SJSA1 (cell line): ENCODE results near the gene PAK1. TPM values are rescaled to one million over a fixed set of nuclear protein-coding genes. Genes with fewer than 3 reads are reported as not detected.

Source experiments
- DNase-seq, 2 experiments: peaks; one replicate each; pipeline ENCODE4 v3.0.0-alpha.2; 2015 to 2020; ENCODE audit warnings: low spot score in 2 of 2, low read depth in 1 of 2
- H3K27ac ChIP-seq: fragments of 250-450 bp; sonication (Bioruptor Pico); 2 replicates; pipeline ENCODE4 v1.5.1; 2020; ENCODE audit warnings: mild to moderate bottlenecking, moderate library complexity
- H3K27me3 ChIP-seq: fragments of 250-450 bp; sonication (Bioruptor Pico); replicated peaks from 2 replicates; pipeline ENCODE4 v1.5.1; 2020; ENCODE audit warnings: mild to moderate bottlenecking, moderate library complexity
- H3K36me3 ChIP-seq: fragments of 250-450 bp; sonication (Bioruptor Pico); 2 replicates; pipeline ENCODE4 v1.5.1; 2020; ENCODE audit warnings: mild to moderate bottlenecking
- H3K4me1 ChIP-seq: fragments of 250-450 bp; sonication (Bioruptor Pico); replicated peaks from 2 replicates; pipeline ENCODE4 v1.6.1; 2021; ENCODE audit warnings: mild to moderate bottlenecking
- H3K4me3 ChIP-seq: fragments of 250-450 bp; sonication (Bioruptor Pico); 2 replicates; pipeline ENCODE4 v1.5.1; 2020; ENCODE audit warnings: mild to moderate bottlenecking
- H3K9me3 ChIP-seq: fragments of 250-450 bp; sonication (Bioruptor Pico); replicated peaks from 2 replicates; pipeline ENCODE4 v1.5.1; 2020; ENCODE audit warnings: mild to moderate bottlenecking
- total RNA-seq: library from RNA; depleted of rRNA; stranded (reverse); fragments of >200 nt; shearing (Covaris generic); gene quantifications from 2 replicates; pipeline ENCODE4 v1.2.3, GENCODE V29; 2014; rRNA removed

Gene PAK1
- total RNA-seq = 14.4 and 15.9 TPM in 2 replicates

DNA sequence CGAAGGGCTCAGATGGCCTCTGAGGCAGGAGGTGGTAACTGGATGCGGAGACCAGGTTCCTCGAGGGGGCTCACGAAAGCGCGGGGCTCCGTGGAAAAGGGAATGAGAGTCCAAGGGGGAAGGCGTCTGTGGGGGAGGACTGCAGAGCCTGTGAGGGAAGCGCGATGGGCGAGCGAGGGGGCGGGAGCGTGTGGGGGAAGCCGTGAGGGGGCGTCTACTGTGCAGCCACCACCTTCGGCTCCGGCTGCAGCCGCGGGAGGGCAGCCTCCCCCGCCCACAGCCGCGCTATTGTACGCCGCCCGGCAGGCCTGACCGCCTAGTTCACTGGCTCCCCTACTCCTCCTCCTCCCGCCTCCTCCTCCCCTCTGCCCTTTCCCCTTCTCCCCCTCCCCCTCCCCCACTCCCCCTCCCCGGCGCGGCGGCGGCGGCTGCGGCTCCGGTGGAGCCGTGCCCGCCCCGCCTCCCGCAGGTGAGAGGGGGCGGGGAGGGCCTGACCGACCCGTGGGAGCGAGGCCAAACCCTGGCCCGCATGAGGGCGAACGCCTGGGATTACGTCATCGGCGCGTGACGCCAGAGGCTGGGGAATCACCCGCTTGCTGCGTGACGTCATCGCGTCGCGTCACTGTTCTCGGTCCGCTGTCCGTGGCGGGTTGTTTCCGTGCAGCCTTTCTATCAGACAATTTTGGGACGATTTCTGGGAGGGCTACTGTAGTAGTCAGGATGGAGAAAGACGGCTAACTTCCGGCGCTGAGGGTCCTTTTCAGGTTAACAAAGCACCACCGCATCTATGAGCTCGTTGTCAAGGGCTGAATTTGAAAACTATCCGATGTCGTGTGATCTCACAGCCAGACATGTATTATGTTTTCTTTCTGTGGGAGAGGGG lies at the start of gene PAK1:
PAK1 (minus strand) TSS at position 294 of the 883 bp plus-strand sequence. CDS start 81,574 bp downstream, outside the sequence.
- Histone ChIP-seq H3K4me3 (peak within 1 kb of the TSS; percentile 34), H3K36me3 (no peaks in the 10 kb centered on the region), H3K27me3 (no peaks in the 10 kb centered on the region), H3K9me3 (no peaks in the 10 kb centered on the region), H3K4me1 (no peaks in the 10 kb centered on the region), H3K27ac (no peak within 1 kb of the TSS)
- peak; percentile 12 to 59 for DNase-seq

DNA sequence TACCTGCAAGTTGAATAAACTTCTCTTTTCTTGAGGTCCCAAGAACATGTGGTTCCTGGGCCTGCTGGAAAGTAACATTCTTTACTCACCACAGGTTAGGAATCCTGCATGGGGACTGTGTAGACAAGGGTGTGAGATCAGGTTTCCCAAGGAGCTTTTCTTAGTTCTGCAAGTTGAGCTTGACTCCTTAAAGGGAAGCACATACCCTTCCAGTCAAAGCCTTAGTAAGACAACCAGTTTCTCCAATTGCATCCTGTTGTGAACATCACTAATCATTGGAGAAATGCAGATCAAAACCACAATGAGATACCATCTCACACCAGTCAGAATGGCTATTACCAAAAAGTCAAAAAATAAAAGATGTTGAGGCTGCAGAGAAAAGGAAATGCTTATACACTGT lies 48.3 kb upstream of the PAK1 start:
- Histone ChIP-seq H3K27ac (no peak overlapping the region), H3K36me3 (no peaks in the 10 kb centered on the region), H3K27me3 (no peaks in the 10 kb centered on the region), H3K4me3 (no peak overlapping the region), H3K9me3 (no peaks in the 10 kb centered on the region), H3K4me1 (no peaks in the 10 kb centered on the region)
- DNase-seq = no peak

DNA sequence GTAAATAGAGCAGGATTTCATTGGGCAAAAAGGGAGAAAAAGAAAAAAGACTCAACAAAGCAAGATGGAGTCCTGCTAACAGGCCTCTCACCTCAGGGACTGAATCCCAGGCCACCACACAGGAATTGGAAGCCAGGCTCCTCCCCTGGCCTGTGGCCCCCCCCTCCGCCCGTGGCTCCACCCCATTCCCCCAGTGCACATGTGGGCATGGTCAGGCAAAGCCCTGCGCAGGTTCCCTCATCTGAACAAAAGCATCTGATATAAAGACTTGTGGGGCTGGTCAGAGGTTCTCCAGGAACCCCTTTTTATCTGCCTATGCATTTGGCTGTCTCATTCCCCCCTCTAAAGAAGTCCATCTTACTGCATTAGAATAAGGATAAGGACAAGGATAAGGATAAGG lies 46.0 kb upstream of the PAK1 start:
- Histone ChIP-seq H3K9me3 (no peaks in the 10 kb centered on the region), H3K27me3 (no peaks in the 10 kb centered on the region), H3K4me3 (no peak overlapping the region), H3K4me1 (no peaks in the 10 kb centered on the region), H3K36me3 (no peaks in the 10 kb centered on the region), H3K27ac (no peak overlapping the region)
- DNase-seq = no peak

DNA sequence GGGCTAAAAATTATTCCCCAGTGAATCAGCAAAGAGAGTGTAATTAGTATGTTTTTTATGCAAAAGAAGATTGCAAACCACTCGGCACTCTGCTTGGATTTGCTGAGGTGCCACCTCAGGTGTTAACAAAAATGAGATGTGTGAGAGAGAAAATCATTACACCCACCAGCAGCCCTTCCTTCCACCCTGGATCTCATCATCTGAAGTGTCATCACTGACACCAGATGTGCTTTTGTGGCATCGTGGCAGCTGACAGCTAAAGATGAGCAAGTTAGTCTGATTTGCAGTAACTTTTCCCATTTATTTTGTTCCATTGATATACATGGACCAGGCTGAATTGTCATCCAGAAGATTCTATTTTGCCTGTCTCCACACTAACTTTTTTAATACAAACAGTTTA lies 44.6 kb upstream of the PAK1 start:
- H3K9me3 ChIP-seq = no peaks in the 10 kb centered on the region
- no peaks in the 10 kb centered on the region for H3K4me1 ChIP-seq
- no peak overlapping the region for H3K4me3 ChIP-seq
- no peaks in the 10 kb centered on the region for H3K36me3 ChIP-seq
- no peak overlapping the region for H3K27ac ChIP-seq
- no peaks in the 10 kb centered on the region for H3K27me3 ChIP-seq
- no peak for DNase-seq

GRCh38 chr11:77517753-77518152 lies 43.9 kb upstream of the PAK1 start:
- Histone ChIP-seq H3K4me1 (no peaks in the 10 kb centered on the region), H3K4me3 (no peak overlapping the region), H3K9me3 (no peaks in the 10 kb centered on the region), H3K36me3 (no peaks in the 10 kb centered on the region), H3K27ac (no peak overlapping the region), H3K27me3 (no peaks in the 10 kb centered on the region)
- DNase-seq = no peak

DNA sequence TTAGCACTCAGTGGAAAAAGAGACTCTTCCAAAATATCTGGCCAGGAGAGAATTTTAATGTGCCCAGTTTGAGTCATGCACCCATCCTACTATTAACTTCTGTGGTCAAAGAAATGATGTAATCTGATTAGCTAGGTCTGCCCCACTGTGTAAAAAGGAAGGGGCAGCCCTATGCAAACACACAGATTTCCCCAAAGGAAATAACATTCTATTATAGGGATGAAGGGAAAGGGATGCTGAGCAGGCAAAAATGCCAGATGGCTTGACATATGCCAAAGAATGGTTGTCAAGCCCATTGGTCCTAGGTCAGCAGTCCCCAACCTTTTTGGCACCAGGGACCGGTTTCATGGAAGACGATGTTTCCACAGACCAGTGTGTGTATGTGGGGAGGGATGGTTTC lies 43.3 kb upstream of the PAK1 start:
- H3K27me3 ChIP-seq = no peaks in the 10 kb centered on the region
- no peaks in the 10 kb centered on the region for H3K4me1 ChIP-seq
- no peaks in the 10 kb centered on the region for H3K36me3 ChIP-seq
- DNase-seq = no peak
- H3K27ac ChIP-seq = no peak overlapping the region
- no peaks in the 10 kb centered on the region for H3K9me3 ChIP-seq
- H3K4me3 ChIP-seq = no peak overlapping the region

GRCh38 chr11:77515483-77515882 lies 41.6 kb upstream of the PAK1 start:
- H3K4me1 ChIP-seq = no peaks in the 10 kb centered on the region
- H3K27ac ChIP-seq = no peak overlapping the region
- no peaks in the 10 kb centered on the region for H3K27me3 ChIP-seq
- no peak for DNase-seq
- H3K9me3 ChIP-seq = no peaks in the 10 kb centered on the region
- H3K4me3 ChIP-seq = no peak overlapping the region
- H3K36me3 ChIP-seq = no peaks in the 10 kb centered on the region

DNA sequence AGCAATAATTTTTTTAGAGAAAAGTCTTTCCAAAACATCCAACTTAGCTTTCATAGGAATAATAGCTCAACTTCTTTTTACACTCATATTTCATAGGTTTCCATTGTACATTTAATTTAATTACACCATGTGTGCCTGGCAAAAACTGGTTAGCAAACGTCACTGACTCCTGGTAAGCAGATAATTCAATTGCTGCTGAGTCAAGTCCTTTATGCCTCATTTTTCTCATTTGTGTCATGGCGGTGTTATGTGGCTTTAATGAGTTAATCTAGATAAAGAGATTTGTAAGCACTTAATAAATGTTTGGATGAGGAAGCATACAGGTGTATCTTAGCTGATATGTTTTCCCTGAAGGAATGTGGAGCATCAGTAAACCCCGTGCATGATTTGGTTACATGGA lies 41.2 kb upstream of the PAK1 start:
- no peaks in the 10 kb centered on the region for H3K36me3 ChIP-seq
- H3K9me3 ChIP-seq = no peaks in the 10 kb centered on the region
- no peak overlapping the region for H3K4me3 ChIP-seq
- no peak for DNase-seq
- H3K4me1 ChIP-seq = no peaks in the 10 kb centered on the region
- no peak overlapping the region for H3K27ac ChIP-seq
- no peaks in the 10 kb centered on the region for H3K27me3 ChIP-seq

- no peaks in the 10 kb centered on the region for H3K9me3 ChIP-seq
- no peaks in the 10 kb centered on the region for H3K36me3 ChIP-seq
- no peaks in the 10 kb centered on the region for H3K4me1 ChIP-seq
- no peak for DNase-seq
- no peaks in the 10 kb centered on the region for H3K27me3 ChIP-seq
- no peak overlapping the region for H3K4me3 ChIP-seq
- no peak overlapping the region for H3K27ac ChIP-seq
Measured at GRCh38 chr11:77512092-77512491, 38.2 kb upstream of the PAK1 start.

DNA sequence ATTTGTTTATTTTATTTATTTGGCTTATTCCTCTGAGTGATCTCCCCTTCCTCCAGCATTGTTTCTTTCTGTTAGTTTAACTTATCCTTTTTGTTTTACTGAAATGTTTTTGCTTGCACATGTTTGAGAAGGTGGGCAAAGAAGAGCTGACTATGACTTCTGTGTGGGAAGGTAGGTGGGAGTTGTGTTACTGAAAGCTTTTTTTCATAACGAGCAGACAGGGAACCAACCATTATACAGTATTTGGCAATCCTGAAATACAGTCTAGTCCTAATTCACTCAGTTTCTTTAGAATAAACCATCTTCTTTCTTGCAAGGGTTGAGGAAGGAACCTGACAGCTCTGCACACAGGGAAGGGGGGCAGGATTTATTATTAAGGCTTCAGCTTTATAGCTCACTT lies 37.0 kb upstream of the PAK1 start:
- H3K36me3 ChIP-seq = no peaks in the 10 kb centered on the region
- DNase-seq = no peak
- no peaks in the 10 kb centered on the region for H3K9me3 ChIP-seq
- no peak overlapping the region for H3K4me3 ChIP-seq
- no peaks in the 10 kb centered on the region for H3K4me1 ChIP-seq
- no peak overlapping the region for H3K27ac ChIP-seq
- no peaks in the 10 kb centered on the region for H3K27me3 ChIP-seq

GRCh38 chr11:77510095-77510494 lies 36.2 kb upstream of the PAK1 start:
- no peaks in the 10 kb centered on the region for H3K36me3 ChIP-seq
- no peak overlapping the region for H3K4me3 ChIP-seq
- DNase-seq = no peak
- H3K9me3 ChIP-seq = no peaks in the 10 kb centered on the region
- H3K27me3 ChIP-seq = no peaks in the 10 kb centered on the region
- H3K4me1 ChIP-seq = no peaks in the 10 kb centered on the region
- H3K27ac ChIP-seq = no peak overlapping the region

GRCh38 chr11:77508019-77508418 lies 34.1 kb upstream of the PAK1 start:
- no peak for DNase-seq
- Histone ChIP-seq H3K4me1 (no peaks in the 10 kb centered on the region), H3K27ac (no peak overlapping the region), H3K36me3 (no peaks in the 10 kb centered on the region), H3K9me3 (no peaks in the 10 kb centered on the region), H3K27me3 (no peaks in the 10 kb centered on the region), H3K4me3 (no peak overlapping the region)

GRCh38 chr11:77506857-77507256 lies 33.0 kb upstream of the PAK1 start:
- H3K9me3 ChIP-seq = no peaks in the 10 kb centered on the region
- no peak overlapping the region for H3K27ac ChIP-seq
- H3K4me1 ChIP-seq = no peaks in the 10 kb centered on the region
- H3K36me3 ChIP-seq = no peaks in the 10 kb centered on the region
- H3K4me3 ChIP-seq = no peak overlapping the region
- no peak for DNase-seq
- no peaks in the 10 kb centered on the region for H3K27me3 ChIP-seq

DNA sequence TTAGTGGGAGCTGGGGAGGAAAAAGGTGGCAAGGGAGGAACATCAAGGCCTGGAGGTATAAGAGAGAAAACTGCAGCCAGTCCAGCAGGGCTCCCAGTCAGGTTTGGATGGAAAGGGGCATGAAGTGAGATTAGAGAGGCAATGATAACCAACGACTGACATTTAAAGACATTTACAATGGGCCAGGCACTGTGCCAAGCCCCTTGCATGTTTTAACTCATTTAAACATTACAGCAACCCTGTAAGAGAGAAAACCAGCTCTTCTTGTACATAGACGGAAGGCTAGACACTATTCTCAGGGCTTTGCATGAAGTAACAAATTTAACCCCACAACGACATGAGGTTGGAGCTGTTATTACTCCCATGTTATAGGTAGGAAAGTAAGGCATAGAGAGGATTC lies 32.1 kb upstream of the PAK1 start:
- H3K4me1 ChIP-seq = no peaks in the 10 kb centered on the region
- no peak for DNase-seq
- H3K27me3 ChIP-seq = no peaks in the 10 kb centered on the region
- no peak overlapping the region for H3K4me3 ChIP-seq
- no peaks in the 10 kb centered on the region for H3K9me3 ChIP-seq
- H3K36me3 ChIP-seq = no peaks in the 10 kb centered on the region
- H3K27ac ChIP-seq = no peak overlapping the region

DNA sequence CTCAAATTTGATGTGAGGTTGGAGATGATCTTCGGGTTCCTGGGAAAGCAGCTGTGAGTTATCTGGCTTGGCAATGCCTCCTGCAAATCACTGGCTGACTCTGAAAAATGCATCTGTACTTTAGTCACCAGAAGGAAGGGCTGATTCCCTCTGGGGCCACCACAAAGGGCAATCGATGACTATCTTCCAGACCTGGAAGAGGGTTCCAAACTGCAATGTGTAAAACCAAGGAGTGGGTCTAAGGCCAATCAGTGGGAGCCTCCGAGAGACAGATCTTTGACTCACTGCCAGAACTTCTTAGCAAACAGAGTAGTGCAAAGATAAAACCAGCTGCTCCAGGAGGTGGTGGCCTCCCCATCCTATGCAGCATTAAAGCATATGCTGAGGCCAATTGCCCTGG lies 29.1 kb upstream of the PAK1 start:
- no peak for DNase-seq
- H3K36me3 ChIP-seq = no peaks in the 10 kb centered on the region
- H3K27ac ChIP-seq = no peak overlapping the region

More for the DNA sequence above, 29.1 kb upstream of the PAK1 start:
- Histone ChIP-seq H3K27me3 (no peaks in the 10 kb centered on the region), H3K4me3 (no peak overlapping the region), H3K9me3 (no peaks in the 10 kb centered on the region), H3K4me1 (no peaks in the 10 kb centered on the region)
